K562 (cell line): Measurements from ENCODE around the gene AQP9. TPM values are rescaled to one million over a fixed set of nuclear protein-coding genes. Genes with fewer than 3 reads are reported as not detected.

Experiments
- BRD9 ChIP-seq: fragments of 450-650 bp; IDR thresholded peaks from 2 replicates; pipeline ENCODE4 v1.6.1; 2018; ENCODE audit warnings: low read depth; ENCODE audit not compliant: partially characterized antibody
- CREM ChIP-seq: IDR thresholded peaks from 2 replicates; pipeline ENCODE4 v1.6.1; 2014; ENCODE audit warnings: antibody characterized with exemption, low read depth
- CTBP1 ChIP-seq: fragments of 450-650 bp; IDR thresholded peaks from 2 replicates; pipeline ENCODE4 v1.6.1; 2016; ENCODE audit warnings: borderline replicate concordance
- ESRRA ChIP-seq: fragments of 450-650 bp; IDR thresholded peaks from 2 replicates; pipeline ENCODE4 v1.6.1; 2014; ENCODE audit warnings: low read depth, mild to moderate bottlenecking, moderate library complexity, borderline replicate concordance
- ESRRB ChIP-seq: fragments of 250-450 bp; sonication (Bioruptor Pico); IDR thresholded peaks from 2 replicates; pipeline ENCODE4 v1.5.0; 2020; ENCODE audit warnings: mild to moderate bottlenecking, moderate library complexity, borderline replicate concordance
- JUND ChIP-seq, 2 experiments: IDR thresholded peaks; 2 replicates in 1 of 2; 3 replicates in 1 of 2; pipeline ENCODE4 v1.6.1; 2011; ENCODE audit warnings: borderline replicate concordance in 2 of 2, low read depth in 2 of 2, low read length in 2 of 2, improper control_type of control experiment in 1 of 2, missing biosample characterization in 1 of 2, missing genetic modification characterization in 1 of 2, missing genetic modification reagents in 1 of 2
- L3MBTL2 ChIP-seq: fragments of 450-650 bp; IDR thresholded peaks from 2 replicates; pipeline ENCODE4 v1.6.1; 2016; ENCODE audit warnings: mild to moderate bottlenecking, moderate library complexity
- MGA ChIP-seq: fragments of 450-650 bp; IDR thresholded peaks from 2 replicates; pipeline ENCODE4 v1.6.1; 2016; ENCODE audit warnings: mild to moderate bottlenecking, moderate library complexity
- PURB ChIP-seq: sonication (generic); formaldehyde crosslinking; IDR thresholded peaks from 2 replicates; pipeline ENCODE4 v1.9.0; 2021; ENCODE audit warnings: low read depth, mild to moderate bottlenecking, missing genetic modification reagents
- RAD21 ChIP-seq, 2 experiments: fragments of 250-450 bp in 1 of 2; fragments of 450-650 bp in 1 of 2; sonication (Bioruptor Pico) in 1 of 2; formaldehyde crosslinking in 1 of 2; IDR thresholded peaks in 1 of 2; conservative IDR thresholded peaks in 1 of 2; 2 replicates each; pipeline versions ENCODE4 v1.4.0 to v1.8.0; 2020 to 2022; ENCODE audit warnings: mild to moderate bottlenecking in 2 of 2, moderate library complexity in 1 of 2
- SOX6 ChIP-seq: fragments of 450-650 bp; IDR thresholded peaks from 2 replicates; pipeline ENCODE4 v1.6.1; 2014; ENCODE audit warnings: mild to moderate bottlenecking
- polyA plus RNA-seq, 8 experiments: library from polyadenylated mRNA; depleted of rRNA in 4 of 8; stranded (reverse) in 5 of 8; unstranded in 3 of 8; fragments of >200 nt; fragmentation: Nextera tagmentation in 2 of 8; fragmentation: Illumina TruSeq in 1 of 8; extraction: Ambion mirVana in 2 of 8; extraction: Trizol in 1 of 8; gene quantifications; 2 replicates each; pipeline versions ENCODE4 v1.2.1 to v1.2.3, GENCODE V29; 2011 to 2014; ENCODE audit warnings: inconsistent platforms in 1 of 8, missing spikeins in 1 of 8
- total RNA-seq, 7 experiments: library from RNA; depleted of rRNA in 6 of 7; stranded (reverse); fragments of >200 nt in 6 of 7; fragmentation: Illumina TruSeq in 2 of 7; extraction: Trizol in 2 of 7; gene quantifications; 2 replicates each; pipeline versions ENCODE4 v1.2.1 to v1.2.3, GENCODE V29; 2011 to 2021; ENCODE audit warnings: low replicate concordance in 1 of 7

AQP9 gene
- total and polyA plus RNA-seq, 9 of the 15 experiments (the other 6 are each of a cell fraction or from before 2014, with no cell fraction given), result 0.04 to 0.33 (median 0.07) TPM; not detected in 4

- TF ChIP-seq ESRRB (CRISPR knock-in tag) (no peak), PURB (CRISPR knock-in tag) (no peak), CREM (peak; percentile 31; the same call in 1 of the 2 replicates), BRD9 (peak; percentile 37), CTBP1 (peak; percentile 83), MGA (0 out of 2 replicates have a peak, but pooled peaks have one; percentile 19), L3MBTL2 (peak; percentile 63; the same call in 1 of the 2 replicates), RAD21 (CRISPR knock-in tag; conservative IDR thresholded peaks at IDR 0.05 in 1 of 2, IDR thresholded peaks at IDR 0.05 in 1 of 2) (peak; percentile 98 to 100), ESRRA (peak; percentile 69), JUND (IDR thresholded peaks at IDR 0.05; ENCODE audit: borderline replicate concordance, low read depth, low read length) (0 out of 2 replicates have a peak, but pooled peaks have one; percentile 22), JUND (tag; IDR thresholded peaks at IDR 0.05; ENCODE audit: borderline replicate concordance, low read depth, low read length) (peak; percentile 19; the same call in 1 of the 3 replicates), SOX6 (0 out of 2 replicates have a peak, but pooled peaks have one; percentile 23)
Measured at GRCh38 chr15:58182460-58183163, 44.4 kb downstream of the AQP9 start (continued).
